ENCODE data around the gene LIPC. TPM values are rescaled to one million over a fixed set of nuclear protein-coding genes. Genes with fewer than 3 reads are reported as not detected.

LIPC gene
- total and polyA plus RNA-seq, 2 of the 4 experiments (the other 2 are of a cell fraction) = 0.07 TPM; not detected in 1

DNA sequence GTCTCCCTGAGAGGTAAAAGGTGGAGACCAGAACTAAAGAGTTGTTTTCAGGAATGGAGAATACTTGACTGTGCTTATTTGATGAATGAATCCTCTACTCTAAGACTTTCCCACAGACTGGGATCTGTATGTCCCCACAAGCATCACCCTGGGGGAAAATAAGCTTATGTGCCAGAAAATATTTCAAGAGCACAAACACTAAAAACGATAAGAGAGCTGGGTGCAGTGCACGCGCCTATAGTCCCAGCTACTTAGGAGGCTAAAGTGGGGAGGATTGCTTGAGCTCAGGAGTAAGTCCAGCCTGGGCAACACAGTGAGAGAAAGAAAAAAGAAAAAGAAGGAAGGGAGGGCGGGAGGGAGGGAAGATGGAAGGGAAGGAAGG, 167.0 kb downstream of the LIPC start:
- Histone ChIP-seq H3K27ac (ENCODE audit: insufficient read depth, low read length) (no peak overlapping the region), H2BK5ac (ENCODE audit: low read depth, low read length, poor library complexity, severe bottlenecking) (no peak overlapping the region), H3K14ac (replicated peaks; ENCODE audit: low read depth, low read length) (no peak overlapping the region), H4K8ac (ENCODE audit: low read depth in 2 of 2, low read length in 2 of 2) (no peak overlapping the region), H4K20me1 (ENCODE audit: insufficient read depth, low read length) (no peaks in the 10 kb centered on the region), H2AK9ac (replicated peaks; ENCODE audit: low read depth, low read length, poor library complexity) (no peak overlapping the region), H4K91ac (ENCODE audit: insufficient read depth, low read depth, low read length) (no peak overlapping the region), H2BK20ac (ENCODE audit: low read depth, low read length) (no peak overlapping the region), H3K9me3 (ENCODE audit: control insufficient read depth, insufficient read depth, low read length) (no peaks in the 10 kb centered on the region), H2AK5ac (ENCODE audit: low read depth, low read length) (no peak overlapping the region), H3K27me3 (ENCODE audit: control insufficient read depth, insufficient read depth, low read length) (no peaks in the 10 kb centered on the region), H2AFZ (replicated peaks; ENCODE audit: low read length, poor library complexity) (no peak overlapping the region), H2BK15ac (ENCODE audit: low read depth, low read length) (no peak overlapping the region), H3K56ac (ENCODE audit: extremely low read depth, insufficient read depth, low read length) (no peak overlapping the region), H3K4me1 (ENCODE audit: control insufficient read depth, insufficient read depth, low read length) (no peaks in the 10 kb centered on the region), H3K79me1 (ENCODE audit: low read depth in 1 of 2, low read length in 2 of 2) (peaks cover 11 to 14% of the 10 kb centered on the region in 2 experiments; a peak in 3 of 4 replicates), H4K5ac (ENCODE audit: low read depth, low read length) (no peak overlapping the region), H3K18ac (ENCODE audit: low read depth, low read length) (no peak overlapping the region), H3K9ac (ENCODE audit: low read depth, low read length) (no peak overlapping the region), H3K4ac (ENCODE audit: low read depth, low read length) (no peak overlapping the region), H3K4me3 (ENCODE audit: insufficient read depth, low read depth, low read length) (no peak overlapping the region), H3K4me2 (ENCODE audit: low read depth, low read length) (no peak overlapping the region), H3K36me3 (ENCODE audit: control insufficient read depth, insufficient read depth, low read length) (peaks cover 13% of the 10 kb centered on the region), H3K23ac (ENCODE audit: low read depth, low read length) (no peak overlapping the region), H2BK120ac (ENCODE audit: low read depth, low read length) (no peak overlapping the region), H3K9me1 (ENCODE audit: insufficient read depth, low read length) (no peaks in the 10 kb centered on the region; the same call in 1 of the 2 replicates)
- dilution Hi-C loops (cut with HindIII; ENCODE audit: low sequenced_read_pairs, unreplicated experiment) = no loop called here
- no CpG with 5 or more reads among the region's 4 CpGs for WGBS, 2 experiments (ENCODE audit: extremely low coverage in 2 of 2, insufficient read length in 1 of 2)
- ATAC-seq (ENCODE audit: low read depth) (no peak), DNase-seq (no peak)
- no TSS peak for BruUV-seq (replicated peaks)
- no peak for TF ChIP-seq CHD1 (IDR thresholded peaks at IDR 0.05; ENCODE audit: low read depth, low read length)
- no peak for TF ChIP-seq CEBPB (IDR thresholded peaks at IDR 0.05; ENCODE audit: low read depth, low read length)
- TF ChIP-seq, protein P1, sequence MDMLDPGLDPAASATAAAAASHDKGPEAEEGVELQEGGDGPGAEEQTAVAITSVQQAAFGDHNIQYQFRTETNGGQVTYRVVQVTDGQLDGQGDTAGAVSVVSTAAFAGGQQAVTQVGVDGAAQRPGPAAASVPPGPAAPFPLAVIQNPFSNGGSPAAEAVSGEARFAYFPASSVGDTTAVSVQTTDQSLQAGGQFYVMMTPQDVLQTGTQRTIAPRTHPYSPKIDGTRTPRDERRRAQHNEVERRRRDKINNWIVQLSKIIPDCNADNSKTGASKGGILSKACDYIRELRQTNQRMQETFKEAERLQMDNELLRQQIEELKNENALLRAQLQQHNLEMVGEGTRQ (IDR thresholded peaks at IDR 0.05; ENCODE audit: low read depth, low read length) = no peak
- no peak for TF ChIP-seq MXI1 (IDR thresholded peaks at IDR 0.05; ENCODE audit: borderline replicate concordance, low read depth, low read length)
- TF ChIP-seq BHLHE40 (IDR thresholded peaks at IDR 0.05; ENCODE audit: low read depth, low read length) = no peak
- TF ChIP-seq, protein P2, sequence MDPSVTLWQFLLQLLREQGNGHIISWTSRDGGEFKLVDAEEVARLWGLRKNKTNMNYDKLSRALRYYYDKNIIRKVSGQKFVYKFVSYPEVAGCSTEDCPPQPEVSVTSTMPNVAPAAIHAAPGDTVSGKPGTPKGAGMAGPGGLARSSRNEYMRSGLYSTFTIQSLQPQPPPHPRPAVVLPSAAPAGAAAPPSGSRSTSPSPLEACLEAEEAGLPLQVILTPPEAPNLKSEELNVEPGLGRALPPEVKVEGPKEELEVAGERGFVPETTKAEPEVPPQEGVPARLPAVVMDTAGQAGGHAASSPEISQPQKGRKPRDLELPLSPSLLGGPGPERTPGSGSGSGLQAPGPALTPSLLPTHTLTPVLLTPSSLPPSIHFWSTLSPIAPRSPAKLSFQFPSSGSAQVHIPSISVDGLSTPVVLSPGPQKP (IDR thresholded peaks at IDR 0.05; ENCODE audit: borderline replicate concordance, low read depth, low read length) = no peak
- TF ChIP-seq NFE2L2 (IDR thresholded peaks at IDR 0.05; ENCODE audit: low read depth, low read length) = no peak
- no peak for TF ChIP-seq RFX5 (IDR thresholded peaks at IDR 0.05; ENCODE audit: low read depth, low read length)
- TF ChIP-seq MAFK (IDR thresholded peaks at IDR 0.05; ENCODE audit: low read depth, low read length) = no peak
- no peak for TF ChIP-seq MAZ (IDR thresholded peaks at IDR 0.05; ENCODE audit: borderline replicate concordance, low read depth, low read length)
- no peak for TF ChIP-seq RAD21 (IDR thresholded peaks at IDR 0.05; ENCODE audit: low read length)
- CTCF ChIA-PET = no interaction called here
- POLR2A ChIA-PET (ENCODE audit: unreplicated experiment) = no interaction called here
- intact Hi-C loops (cut with micrococcal nuclease) = no loop called here
- in situ Hi-C loops (cut with MboI; ENCODE audit: low sequenced_read_pairs) = no loop called here

All from IMR-90 (cell line).